ENCODE results near the gene VAC14. TPM values are rescaled to one million over a fixed set of nuclear protein-coding genes. Genes with fewer than 3 reads are reported as not detected.

Gene VAC14
- polyA plus RNA-seq, 2 of the 4 experiments (the other 2 are of a cell fraction): 25.3 to 27.0 TPM

- TF ChIP-seq TP53 (CRISPR knock-in tag; IDR thresholded peaks at IDR 0.05) (no peak), MAZ (IDR thresholded peaks at IDR 0.05; ENCODE audit: borderline replicate concordance, low read depth, low read length) (0 out of 2 replicates have a peak, but pooled peaks have one; percentile 42), MAX (IDR thresholded peaks at IDR 0.05) (peak; percentile 58), TFCP2L1 (CRISPR knock-in tag; IDR thresholded peaks at IDR 0.05) (no peak), POLR2A (IDR thresholded peaks at IDR 0.05; ENCODE audit: low read length) (no peak), HMGXB4 (CRISPR knock-in tag; IDR thresholded peaks at IDR 0.05; ENCODE audit: borderline replicate concordance) (no peak), KDM5A (IDR thresholded peaks at IDR 0.05) (no peak), HEYL (CRISPR knock-in tag; IDR thresholded peaks at IDR 0.05) (no peak), RFX5 (IDR thresholded peaks at IDR 0.05) (no peak), NFE2L2 (conservative IDR thresholded peaks at IDR 0.05; ENCODE audit: low read length) (no peak), CHD4 (IDR thresholded peaks at IDR 0.05; ENCODE audit: borderline replicate concordance) (no peak)
Observed at GRCh38 chr16:70778901-70779309, 22.1 kb downstream of the VAC14 start (continued).

- ChIA-PET POLR2A (interaction anchor here (2.0 kb wide), 1 partner anchor 23 kb away, joined by 7 read pairs; no protein-coding TSS in a partner anchor), CTCF (interaction anchor here (2.1 to 17.5 kb wide), 2 partner anchors 31 to 96 kb away, joined by 7 to 463 read pairs; partner anchors contain the start of gene MTSS2)
- Histone ChIP-seq H3K27ac (no peak overlapping the region), H3K4me1 (peaks cover 12% of the 10 kb centered on the region; the same call in 2 of the 3 replicates), H3K9me3 (no peaks in the 10 kb centered on the region; the same call in 2 of the 3 replicates), H3K4me3 (no peak overlapping the region), H3K4me2 (peak overlapping the region; percentile 40; the same call in 2 of the 3 replicates)
- 41% methylated on average over 8 of the region's 8 CpGs for WGBS (ENCODE audit: missing lambda C conversion rate)
- FAIRE-seq: no peak
- DNase-seq (ENCODE audit: low read depth in 1 of 2, low spot score in 1 of 2): peak; percentile 35 to 78
- peak; percentile 52 to 76; a peak in 5 of 6 replicates for ATAC-seq
- TF ChIP-seq, protein P1, sequence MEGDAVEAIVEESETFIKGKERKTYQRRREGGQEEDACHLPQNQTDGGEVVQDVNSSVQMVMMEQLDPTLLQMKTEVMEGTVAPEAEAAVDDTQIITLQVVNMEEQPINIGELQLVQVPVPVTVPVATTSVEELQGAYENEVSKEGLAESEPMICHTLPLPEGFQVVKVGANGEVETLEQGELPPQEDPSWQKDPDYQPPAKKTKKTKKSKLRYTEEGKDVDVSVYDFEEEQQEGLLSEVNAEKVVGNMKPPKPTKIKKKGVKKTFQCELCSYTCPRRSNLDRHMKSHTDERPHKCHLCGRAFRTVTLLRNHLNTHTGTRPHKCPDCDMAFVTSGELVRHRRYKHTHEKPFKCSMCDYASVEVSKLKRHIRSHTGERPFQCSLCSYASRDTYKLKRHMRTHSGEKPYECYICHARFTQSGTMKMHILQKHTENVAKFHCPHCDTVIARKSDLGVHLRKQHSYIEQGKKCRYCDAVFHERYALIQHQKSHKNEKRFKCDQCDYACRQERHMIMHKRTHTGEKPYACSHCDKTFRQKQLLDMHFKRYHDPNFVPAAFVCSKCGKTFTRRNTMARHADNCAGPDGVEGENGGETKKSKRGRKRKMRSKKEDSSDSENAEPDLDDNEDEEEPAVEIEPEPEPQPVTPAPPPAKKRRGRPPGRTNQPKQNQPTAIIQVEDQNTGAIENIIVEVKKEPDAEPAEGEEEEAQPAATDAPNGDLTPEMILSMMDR (IDR thresholded peaks at IDR 0.05): no peak
- TF ChIP-seq HOXB13 (CRISPR knock-in tag; IDR thresholded peaks at IDR 0.05; ENCODE audit: low read depth) (no peak), RFX5 (IDR thresholded peaks at IDR 0.05) (no peak), ATOH8 (CRISPR knock-in tag; IDR thresholded peaks at IDR 0.05; ENCODE audit: low read depth) (no peak), CHD2 (IDR thresholded peaks at IDR 0.05; ENCODE audit: low read length, partially characterized antibody) (no peak), POLR2A (IDR thresholded peaks at IDR 0.05; ENCODE audit: low read length) (no peak), HOXA7 (CRISPR knock-in tag; IDR thresholded peaks at IDR 0.05) (no peak), E2F6 (IDR thresholded peaks at IDR 0.05; ENCODE audit: borderline replicate concordance, low read depth) (no peak), FOSL2 (IDR thresholded peaks at IDR 0.05) (no peak), FOSL2 (CRISPR knock-in tag; IDR thresholded peaks at IDR 0.05) (no peak), NR3C1 (IDR thresholded peaks at IDR 0.05) (no peak), EP300 (IDR thresholded peaks at IDR 0.05) (no peak), HMGXB4 (CRISPR knock-in tag; IDR thresholded peaks at IDR 0.05; ENCODE audit: borderline replicate concordance) (no peak), RCOR1 (IDR thresholded peaks at IDR 0.05; ENCODE audit: low read depth, low read length) (no peak), CHD4 (IDR thresholded peaks at IDR 0.05; ENCODE audit: borderline replicate concordance) (no peak), PBX3 (IDR thresholded peaks at IDR 0.05) (0 out of 2 replicates have a peak, but pooled peaks have one; percentile 18), ZC3H11A (IDR thresholded peaks at IDR 0.05) (no peak), JUNB (IDR thresholded peaks at IDR 0.05) (no peak), SREBF2 (IDR thresholded peaks at IDR 0.05) (peak; percentile 55), MAX (IDR thresholded peaks at IDR 0.05) (no peak), RNF2 (IDR thresholded peaks at IDR 0.05; ENCODE audit: borderline replicate concordance, low read depth) (no peak), EHMT2 (IDR thresholded peaks at IDR 0.05; ENCODE audit: low read depth) (no peak)
- TF ChIP-seq, protein P2, sequence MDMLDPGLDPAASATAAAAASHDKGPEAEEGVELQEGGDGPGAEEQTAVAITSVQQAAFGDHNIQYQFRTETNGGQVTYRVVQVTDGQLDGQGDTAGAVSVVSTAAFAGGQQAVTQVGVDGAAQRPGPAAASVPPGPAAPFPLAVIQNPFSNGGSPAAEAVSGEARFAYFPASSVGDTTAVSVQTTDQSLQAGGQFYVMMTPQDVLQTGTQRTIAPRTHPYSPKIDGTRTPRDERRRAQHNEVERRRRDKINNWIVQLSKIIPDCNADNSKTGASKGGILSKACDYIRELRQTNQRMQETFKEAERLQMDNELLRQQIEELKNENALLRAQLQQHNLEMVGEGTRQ (IDR thresholded peaks at IDR 0.05): no peak
Observed at GRCh38 chr16:70777973-70778406, 23.0 kb downstream of the VAC14 start.

Data from A549 (cell line).